ENCODE data around the gene HOXC12. TPM values are rescaled to one million over a fixed set of nuclear protein-coding genes. Genes with fewer than 3 reads are reported as not detected.

HOXC12 gene
- total RNA-seq, 3 donors from 2014 or later = not detected

GRCh38 chr12:53935383-53936341 is 19.0 kb upstream of the HOXC12 start:
- DNase-seq = no peak
- intact Hi-C loops (cut with DNase I, micrococcal nuclease) = no loop called here
- no peak for ATAC-seq
- TF ChIP-seq CTCF (IDR thresholded peaks at IDR 0.05) = no peak
- H3K36me3 ChIP-seq (ENCODE audit: low read depth) = no peaks in the 10 kb centered on the region
- H3K4me3 ChIP-seq = no peak overlapping the region
- no peaks in the 10 kb centered on the region for H3K4me1 ChIP-seq (ENCODE audit: low read depth)
- no peaks in the 10 kb centered on the region for H3K9me3 ChIP-seq

GRCh38 chr12:53937099-53937498 is 17.6 kb upstream of the HOXC12 start:
- Histone ChIP-seq H3K9me3 (no peaks in the 10 kb centered on the region), H3K36me3 (ENCODE audit: low read depth) (no peaks in the 10 kb centered on the region), H3K4me1 (ENCODE audit: low read depth) (no peaks in the 10 kb centered on the region), H3K4me3 (no peak overlapping the region)
- DNase-seq (no peak), ATAC-seq (no peak)
- TF ChIP-seq CTCF (IDR thresholded peaks at IDR 0.05) = no peak
- intact Hi-C loops (cut with DNase I, micrococcal nuclease) = no loop called here

- no peak for TF ChIP-seq CTCF (IDR thresholded peaks at IDR 0.05)
- DNase-seq (no peak), ATAC-seq (no peak)
- intact Hi-C loops (cut with DNase I, micrococcal nuclease) = no loop called here
- Histone ChIP-seq H3K4me1 (ENCODE audit: low read depth) (no peaks in the 10 kb centered on the region), H3K4me3 (no peak overlapping the region), H3K9me3 (no peaks in the 10 kb centered on the region), H3K36me3 (ENCODE audit: low read depth) (no peaks in the 10 kb centered on the region)
Observed at GRCh38 chr12:53937596-53938325, 16.9 kb upstream of the HOXC12 start.

GRCh38 chr12:53938326-53939140 is 16.2 kb upstream of the HOXC12 start, which contains the start of gene HOXC13:
TSS of gene HOXC13 (plus strand) at chr12:53938831. CDS start at chr12:53938907, 76 bp downstream.
- no peaks in the 10 kb centered on the region for H3K36me3 ChIP-seq (ENCODE audit: low read depth)
- H3K9me3 ChIP-seq = no peaks in the 10 kb centered on the region
- H3K4me3 ChIP-seq = no peak within 1 kb of the TSS
- ATAC-seq = peak; percentile 29
- intact Hi-C loops (cut with DNase I, micrococcal nuclease) = no loop called here
- DNase-seq = peak in 1 of 3 donors; percentile 10
- H3K4me1 ChIP-seq (ENCODE audit: low read depth) = no peaks in the 10 kb centered on the region
- TF ChIP-seq CTCF (IDR thresholded peaks at IDR 0.05) = no peak

All from mucosa of descending colon (tissue), 3 donors.